Endodermal cell (in vitro differentiated cells): ENCODE measurements around the gene PTPRT. TPM values are rescaled to one million over a fixed set of nuclear protein-coding genes. Genes with fewer than 3 reads are reported as not detected.

Source experiments
- DNase-seq: peaks from one replicate; pipeline ENCODE4 v3.0.0-alpha.2; 2017
- H3K27ac ChIP-seq: 2 replicates; pipeline ENCODE4 v1.5.1; 2013; ENCODE audit warnings: mild to moderate bottlenecking, low read depth, low read length, moderate library complexity
- H3K27me3 ChIP-seq: 2 replicates; pipeline ENCODE4 v1.6.1; 2013; ENCODE audit warnings: mild to moderate bottlenecking, low read length, moderate library complexity; ENCODE audit not compliant: insufficient read depth, control insufficient read depth, poor library complexity, severe bottlenecking
- H3K36me3 ChIP-seq: 2 replicates; pipeline ENCODE4 v1.7.0; 2013; ENCODE audit warnings: mild to moderate bottlenecking, low read length, moderate library complexity; ENCODE audit not compliant: control insufficient read depth, insufficient read depth
- H3K4me1 ChIP-seq: one replicate; pipeline ENCODE4 v1.7.0; 2013; ENCODE audit warnings: low read length; ENCODE audit not compliant: control insufficient read depth, insufficient read depth
- H3K4me3 ChIP-seq: 2 replicates; pipeline ENCODE4 v1.5.1; 2013; ENCODE audit warnings: mild to moderate bottlenecking, low read length, moderate library complexity
- H3K9ac ChIP-seq: 2 replicates; pipeline ENCODE4 v1.6.1; 2013; ENCODE audit warnings: mild to moderate bottlenecking, low read length, moderate library complexity; ENCODE audit not compliant: poor library complexity, severe bottlenecking; ENCODE audit errors: extremely low read depth
- H3K9me3 ChIP-seq: 2 replicates; pipeline ENCODE4 v1.6.1; 2013; ENCODE audit warnings: mild to moderate bottlenecking, low read length, moderate library complexity; ENCODE audit not compliant: control insufficient read depth
- H3K27ac Mint-ChIP-seq: 2 replicates; pipeline ENCODE4 v1.8.0; 2020; ENCODE audit warnings: mixed read lengths
- H3K27me3 Mint-ChIP-seq: 2 replicates; pipeline ENCODE4 v1.8.0; 2021; ENCODE audit warnings: mild to moderate bottlenecking, mixed read lengths; ENCODE audit not compliant: insufficient read depth
- H3K36me3 Mint-ChIP-seq: 2 replicates; pipeline ENCODE4 v1.8.0; 2020; ENCODE audit warnings: low read depth, mixed read lengths
- H3K4me1 Mint-ChIP-seq: 2 replicates; pipeline ENCODE4 v1.8.0; 2020; ENCODE audit warnings: mixed read lengths
- H3K4me3 Mint-ChIP-seq: 2 replicates; pipeline ENCODE4 v1.8.0; 2020; ENCODE audit warnings: mild to moderate bottlenecking, moderate library complexity, mixed read lengths
- H3K9me3 Mint-ChIP-seq: 2 replicates; pipeline ENCODE4 v1.8.0; 2020; ENCODE audit warnings: mild to moderate bottlenecking, mixed read lengths
- CTCF ChIP-seq: fragments of 200-600 bp; sonication (generic); conservative IDR thresholded peaks from 2 replicates; pipeline ENCODE4 v1.5.0; 2021; ENCODE audit warnings: antibody characterized with exemption, mild to moderate bottlenecking
- WGBS, 2 experiments: methylation state at CpG; one replicate each; pipeline versions ENCODE4 v1.1.5 to v1.1.7; 2013; ENCODE audit warnings: missing lambda C conversion rate in 2 of 2, mixed read lengths in 1 of 2; ENCODE audit not compliant: insufficient coverage in 1 of 2, insufficient read length in 1 of 2; 5-methylcytosine and 5-hydroxymethylcytosine counted together
- total RNA-seq, 2 donors: library from RNA; stranded (reverse); fragmentation: NEBNext Ultra II Directional in 1 of 2; extraction: Animal tissue kit (Norgen Biotek cat#: 25700) in 1 of 2; gene quantifications; 2 replicates in 1 of 2; 3 replicates in 1 of 2; pipeline ENCODE4 v1.2.1, GENCODE V29; 2021

The PTPRT gene
- total RNA-seq, 2 donors from 2014 or later = 2.3 to 2.7 TPM

- no peak overlapping the region for H3K9ac ChIP-seq
- Mint-ChIP-seq H3K4me3 (no peak overlapping the region), H3K4me1 (no peaks in the 10 kb centered on the region), H3K9me3 (no peaks in the 10 kb centered on the region), H3K27ac (no peak overlapping the region), H3K27me3 (no peaks in the 10 kb centered on the region), H3K36me3 (no peaks in the 10 kb centered on the region)
- H3K9me3 ChIP-seq = peaks cover 4% of the 10 kb centered on the region
- H3K4me3 ChIP-seq = no peak overlapping the region
- no peak for TF ChIP-seq CTCF
- DNase-seq = no peak
- WGBS, 2 experiments = no CpG with 5 or more reads among the region's 2 CpGs
- no peaks in the 10 kb centered on the region for H3K4me1 ChIP-seq
- no peaks in the 10 kb centered on the region for H3K36me3 ChIP-seq
- no peaks in the 10 kb centered on the region for H3K27me3 ChIP-seq
- no peak overlapping the region for H3K27ac ChIP-seq
Observed at GRCh38 chr20:42461291-42461690, 728.4 kb downstream of the PTPRT start.

- H3K27ac Mint-ChIP-seq = no peak overlapping the region
- H3K27me3 Mint-ChIP-seq = no peaks in the 10 kb centered on the region
- no peaks in the 10 kb centered on the region for H3K36me3 ChIP-seq
- H3K4me1 ChIP-seq = no peaks in the 10 kb centered on the region
- no peaks in the 10 kb centered on the region for H3K36me3 Mint-ChIP-seq
- H3K9me3 Mint-ChIP-seq = no peaks in the 10 kb centered on the region
- no peaks in the 10 kb centered on the region for H3K4me1 Mint-ChIP-seq
- H3K4me3 Mint-ChIP-seq = no peak overlapping the region
- no peak for TF ChIP-seq CTCF
- no peak for DNase-seq
- no peak overlapping the region for H3K9ac ChIP-seq
- no peak overlapping the region for H3K4me3 ChIP-seq
- H3K9me3 ChIP-seq = peaks cover 11% of the 10 kb centered on the region
- H3K27ac ChIP-seq = no peak overlapping the region
- WGBS, 2 experiments = 90% methylated on average over 2 of the region's 2 CpGs; no CpG with 5 or more reads in 1 of the 2 experiments
- H3K27me3 ChIP-seq = no peaks in the 10 kb centered on the region
Observed at GRCh38 chr20:42447270-42447669, 742.4 kb downstream of the PTPRT start.

GRCh38 chr20:42444799-42445198, 744.9 kb downstream of the PTPRT start:
- Mint-ChIP-seq H3K9me3 (no peaks in the 10 kb centered on the region), H3K4me1 (no peaks in the 10 kb centered on the region), H3K4me3 (no peak overlapping the region), H3K27ac (no peak overlapping the region), H3K27me3 (peaks cover 3% of the 10 kb centered on the region), H3K36me3 (no peaks in the 10 kb centered on the region)
- H3K9ac ChIP-seq = no peak overlapping the region
- no peaks in the 10 kb centered on the region for H3K27me3 ChIP-seq
- H3K4me3 ChIP-seq = no peak overlapping the region
- H3K9me3 ChIP-seq = peaks cover 11% of the 10 kb centered on the region
- no peak overlapping the region for H3K27ac ChIP-seq
- H3K4me1 ChIP-seq = no peaks in the 10 kb centered on the region
- TF ChIP-seq CTCF = no peak
- 76 to 92% methylated on average over 2 to 3 of the region's 3 CpGs for WGBS, 2 experiments
- DNase-seq = no peak
- no peaks in the 10 kb centered on the region for H3K36me3 ChIP-seq
